GM18505 (cell line): Measurements from ENCODE around the gene CCDC74A.
"Not testable (repeated sequence)": the region's sequence is repeated elsewhere in the genome, so short reads cannot be mapped to it uniquely, and the experiment has no call there.

Source experiments
- ATAC-seq: cut with Tn5 transposase; IDR thresholded peaks from one replicate; pipeline ENCODE4 v1.9.1; 2021; ENCODE audit not compliant: unreplicated experiment
- POLR2A ChIP-seq: IDR thresholded peaks from 4 replicates; pipeline ENCODE4 v1.6.1; 2011; ENCODE audit warnings: borderline replicate concordance; ENCODE audit not compliant: insufficient read depth, insufficient read length; ENCODE audit errors: extremely low read depth

CCDC74A gene

DNA sequence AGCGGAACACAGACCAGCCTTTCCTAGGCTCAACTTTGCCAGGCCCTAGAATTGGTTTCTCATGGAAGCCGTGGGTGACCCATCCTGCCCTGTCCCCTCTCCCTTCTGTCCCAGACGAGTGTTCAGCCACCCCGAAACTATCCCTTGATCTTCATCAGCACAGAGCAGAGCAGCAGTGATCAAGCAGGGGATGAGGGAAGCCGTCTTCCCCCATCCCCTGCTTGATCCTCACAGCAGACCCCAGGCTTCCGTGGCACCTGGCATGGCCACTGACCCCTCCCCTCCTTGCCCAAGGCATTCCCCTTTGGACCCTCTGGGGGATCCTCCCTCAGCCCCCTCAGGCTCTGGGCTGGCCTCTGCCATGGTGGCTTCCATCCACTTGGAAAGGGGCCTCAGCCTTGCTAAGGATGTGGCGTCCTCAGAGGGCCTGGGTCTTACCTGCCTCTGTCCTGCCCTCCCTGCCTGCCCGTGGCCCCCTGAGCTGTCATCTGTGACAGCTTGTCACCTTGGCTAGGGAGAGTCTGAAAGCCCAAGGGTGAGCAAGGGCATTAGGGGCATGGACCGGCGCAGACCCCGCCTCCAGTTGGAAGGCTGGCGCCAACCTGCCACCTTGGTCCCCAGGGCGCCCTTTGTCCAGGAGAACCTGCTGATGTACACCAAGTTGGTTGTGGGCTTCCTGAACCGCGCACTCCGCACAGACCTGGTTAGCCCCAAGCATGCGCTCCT is 10.4 kb upstream of the CCDC74A start:
- ATAC-seq = no peak
- TF ChIP-seq POLR2A = no peak

DNA sequence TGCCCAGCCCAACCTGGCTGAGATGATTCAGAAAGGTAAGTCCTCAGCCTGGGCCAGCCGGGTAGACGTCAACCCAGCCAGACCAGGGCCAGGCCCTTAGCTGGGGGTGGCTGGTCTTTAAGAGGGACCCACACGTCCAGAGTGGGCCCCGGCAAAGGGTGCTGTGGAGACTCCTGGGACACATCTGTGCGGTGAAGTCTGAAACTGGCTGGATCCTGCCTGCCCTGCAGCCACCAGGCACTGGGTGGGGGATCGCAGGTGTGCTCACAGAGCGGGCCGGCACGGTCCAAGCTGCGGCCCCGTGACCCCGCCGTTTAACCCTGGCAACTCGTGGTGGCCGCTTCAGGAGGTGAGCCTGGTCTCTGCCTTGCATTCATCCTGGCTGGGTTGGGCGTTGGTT is 9.8 kb upstream of the CCDC74A start:
- not testable (repeated sequence) for ATAC-seq

DNA sequence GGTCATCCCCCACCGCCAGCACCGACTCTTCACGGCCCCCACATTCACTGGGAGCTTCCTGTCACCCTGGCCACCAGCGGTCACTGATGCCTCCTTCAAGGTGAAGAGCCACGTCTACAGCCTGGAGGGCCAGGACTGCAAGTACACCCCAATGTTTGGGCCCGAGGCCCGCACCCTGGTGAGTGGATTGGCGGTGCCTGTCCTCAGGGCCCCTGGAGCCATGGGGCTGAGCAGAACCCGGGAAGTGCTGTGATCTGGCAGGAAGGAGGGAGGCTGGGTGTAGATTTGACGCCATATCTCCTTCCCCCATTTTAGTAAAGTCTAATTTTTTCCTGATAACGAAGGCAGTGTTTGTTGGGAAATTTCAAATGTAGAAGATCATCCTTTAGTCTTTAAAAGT is 9.2 kb upstream of the CCDC74A start:
- ATAC-seq = not testable (repeated sequence)

DNA sequence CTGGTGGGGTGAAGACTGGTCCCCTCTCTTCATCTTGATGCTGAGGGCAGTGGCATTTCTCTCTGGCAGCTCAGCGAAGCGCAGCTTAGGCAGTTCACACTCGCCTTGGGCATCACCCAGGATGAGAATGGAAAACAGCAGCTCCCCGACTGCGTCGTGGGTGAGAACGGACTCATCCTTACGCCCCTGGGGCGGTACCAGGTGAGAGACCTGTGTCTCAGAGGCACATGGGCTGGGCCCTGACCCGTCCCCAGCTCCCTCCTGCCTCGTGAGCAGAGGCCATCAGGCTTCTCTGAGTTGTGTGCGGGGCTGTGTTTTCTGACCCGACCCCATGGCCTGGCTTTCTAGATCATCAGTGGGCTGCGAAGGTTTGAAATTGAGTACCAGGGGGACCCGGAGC is 8.2 kb upstream of the CCDC74A start:
- no peak for ATAC-seq
- no peak for TF ChIP-seq POLR2A

DNA sequence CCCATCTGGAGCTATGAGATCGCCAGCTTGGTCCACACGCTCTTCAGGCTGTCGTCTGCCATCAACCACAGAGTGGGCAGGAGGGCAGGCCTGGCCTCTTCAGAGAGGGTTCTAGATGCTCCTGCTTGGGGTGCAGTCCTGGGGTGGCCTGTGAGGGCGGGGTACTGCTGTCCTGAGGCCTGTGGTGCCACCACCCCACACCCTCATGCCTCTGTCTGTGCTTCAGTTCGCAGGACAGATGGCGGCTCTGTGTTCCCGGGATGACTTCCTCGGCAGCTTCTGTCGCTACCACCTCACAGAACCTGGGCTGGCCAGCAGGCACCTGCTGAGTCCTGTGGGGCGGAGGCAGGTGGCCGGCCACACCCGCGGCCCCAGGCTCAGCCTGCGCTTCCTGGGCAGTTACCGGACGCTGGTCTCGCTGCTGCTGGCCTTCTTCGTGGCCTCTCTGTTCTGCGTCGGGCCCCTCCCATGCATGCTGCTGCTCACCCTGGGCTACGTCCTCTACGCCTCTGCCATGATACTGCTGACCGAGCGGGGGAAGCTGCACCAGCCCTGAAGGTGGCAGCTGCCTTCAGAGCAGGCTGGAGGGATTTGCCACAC is 7.7 kb upstream of the CCDC74A start:
- ATAC-seq = not testable (repeated sequence)

DNA sequence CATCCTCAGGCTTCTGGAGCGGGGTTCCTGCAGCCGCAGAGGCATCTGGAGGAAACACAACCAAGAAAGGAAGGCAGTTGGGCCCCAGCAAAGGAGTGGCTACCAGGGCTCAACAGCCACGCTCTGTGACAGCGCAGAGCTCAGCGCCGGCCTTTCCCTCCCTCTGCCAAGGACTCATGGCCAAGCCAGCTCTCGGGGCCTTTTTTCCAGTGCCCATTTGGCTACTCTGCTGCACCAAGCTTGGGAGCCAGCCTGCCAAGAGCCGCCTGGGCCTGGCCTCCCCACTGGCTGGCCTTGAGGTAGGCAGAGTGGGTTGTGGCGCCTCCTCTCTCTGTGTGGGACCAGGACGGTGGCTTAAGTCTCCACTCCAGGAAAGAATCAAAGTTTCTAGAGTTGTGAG is 7.2 kb upstream of the CCDC74A start:
- TF ChIP-seq POLR2A = no peak

DNA sequence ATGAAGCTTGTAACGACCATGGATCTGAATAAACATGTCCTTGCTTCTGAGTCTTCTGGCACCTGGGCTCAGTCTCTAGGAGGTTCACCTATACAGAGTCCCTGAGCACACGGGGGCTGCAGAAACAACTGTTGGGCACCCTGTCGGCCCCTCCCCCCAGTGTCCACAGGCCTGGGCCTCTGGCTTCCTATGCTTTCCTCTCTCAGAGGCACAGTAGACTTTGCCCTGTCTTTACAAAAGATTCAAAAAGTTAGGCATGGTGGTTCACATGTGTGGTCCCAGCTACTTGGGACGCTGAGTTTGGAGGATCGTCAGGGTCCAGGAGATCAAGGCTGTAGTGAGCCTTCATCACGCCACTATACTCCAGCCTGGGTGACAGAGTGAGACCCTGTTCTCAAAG is 6.2 kb upstream of the CCDC74A start:
- not testable (repeated sequence) for ATAC-seq

More for the DNA sequence above, 7.2 kb upstream of the CCDC74A start:
- no peak for ATAC-seq

DNA sequence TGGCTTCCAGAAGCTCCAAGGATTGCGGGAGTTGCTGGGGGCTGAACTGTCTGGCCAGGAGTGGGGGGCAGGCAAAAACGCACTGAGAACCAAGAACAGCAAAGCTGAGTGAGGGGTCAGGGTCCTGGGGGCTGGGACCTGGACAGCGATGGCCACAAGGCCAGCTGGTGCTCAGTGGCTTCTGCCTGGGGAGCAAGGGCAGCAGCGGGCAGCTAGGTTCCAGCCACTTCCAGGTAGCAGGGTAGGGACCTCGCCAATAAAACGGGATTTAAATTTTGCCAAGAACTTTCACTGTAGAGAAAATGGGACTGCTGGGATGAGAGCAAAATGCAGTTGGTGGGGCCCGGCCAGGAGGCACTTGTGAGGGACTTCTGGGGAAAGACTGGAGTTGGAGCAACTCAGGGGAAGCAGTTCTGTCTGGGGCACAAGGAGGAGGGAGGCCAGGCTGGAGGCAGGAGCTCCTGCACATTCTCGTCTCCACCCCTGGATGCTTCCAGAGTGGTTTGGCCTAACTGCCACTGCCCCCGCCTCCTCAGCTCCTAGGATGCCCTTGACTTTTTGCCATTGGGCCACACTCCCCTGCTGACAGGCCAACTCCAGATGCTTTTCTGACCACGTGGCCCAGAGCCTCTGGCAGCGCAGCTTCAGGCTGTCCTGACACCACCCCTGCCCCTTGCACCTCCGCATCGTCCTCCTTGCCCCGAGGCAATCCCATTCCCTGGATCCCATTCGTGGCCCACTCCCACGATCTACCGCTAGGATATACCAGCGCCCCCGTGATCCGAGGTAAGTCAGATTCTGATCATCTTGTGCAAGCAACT is 5.5 kb upstream of the CCDC74A start:
- no peak for ATAC-seq

DNA sequence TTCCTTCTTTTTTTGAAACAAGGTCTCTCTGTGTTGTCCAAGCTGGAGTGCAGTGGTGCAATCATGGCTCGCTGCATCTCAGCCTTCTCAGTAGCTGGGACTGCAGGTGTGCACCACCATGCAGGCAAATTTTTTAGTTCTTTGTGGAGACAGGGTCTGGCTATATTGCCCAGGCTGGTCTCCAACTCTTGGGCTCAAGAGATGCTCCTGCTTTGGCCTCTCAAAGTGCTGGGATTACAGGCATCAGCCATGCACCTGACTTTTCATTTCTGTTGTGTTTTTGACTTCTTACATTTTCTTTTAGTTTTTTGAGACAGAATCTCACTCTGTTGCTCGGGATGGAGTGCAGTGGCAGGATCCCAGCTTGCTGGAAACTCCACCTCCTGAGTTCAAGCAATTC is 2.4 kb upstream of the CCDC74A start:
- ATAC-seq = not testable (repeated sequence)

More for the DNA sequence above, 5.5 kb upstream of the CCDC74A start:
- TF ChIP-seq POLR2A = no peak

DNA sequence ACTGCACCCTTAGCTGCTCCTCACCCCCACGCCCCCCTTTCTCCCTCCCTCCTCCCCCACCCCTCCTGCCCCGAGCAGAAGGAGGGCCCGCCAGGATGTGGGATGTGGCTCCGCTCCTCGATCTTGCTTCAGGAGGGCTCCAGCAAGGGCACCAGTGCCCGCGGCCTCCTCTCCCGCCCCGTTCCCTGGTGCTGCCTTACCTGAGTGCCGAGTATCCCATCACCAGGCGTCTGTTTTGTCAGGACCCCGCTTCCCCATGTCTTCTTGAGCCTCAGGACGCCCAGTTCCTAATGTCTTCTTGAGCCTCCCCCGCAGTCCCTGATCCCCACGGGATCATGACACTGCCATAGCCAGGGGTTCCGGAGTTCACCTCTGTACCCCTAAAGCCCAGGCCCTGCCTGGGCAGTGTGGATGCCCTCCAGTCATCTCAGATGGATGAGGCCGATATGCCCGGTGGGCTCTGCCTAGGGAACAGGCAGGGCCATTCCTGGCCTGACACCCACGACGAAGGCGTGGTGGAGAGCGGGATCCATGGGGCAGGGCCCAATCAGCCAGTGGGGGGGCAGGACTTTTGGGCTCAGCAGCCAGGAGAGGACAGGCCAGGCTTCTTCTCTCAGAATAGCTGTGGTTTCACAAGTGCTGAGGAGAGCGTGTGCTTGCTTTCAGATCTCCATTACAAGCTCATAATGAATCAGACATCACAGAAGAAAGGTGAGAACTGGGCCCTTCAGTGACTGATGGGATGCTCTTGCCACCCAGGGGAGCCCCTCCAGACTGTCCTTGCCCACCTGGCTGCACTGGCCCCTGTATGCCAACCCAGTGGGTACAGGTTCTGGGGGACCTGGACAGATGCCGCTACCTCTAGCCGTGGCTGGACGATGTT is 1.5 kb downstream of the CCDC74A start:
- ATAC-seq = peak; percentile 51
- TF ChIP-seq POLR2A = peak; percentile 59

DNA sequence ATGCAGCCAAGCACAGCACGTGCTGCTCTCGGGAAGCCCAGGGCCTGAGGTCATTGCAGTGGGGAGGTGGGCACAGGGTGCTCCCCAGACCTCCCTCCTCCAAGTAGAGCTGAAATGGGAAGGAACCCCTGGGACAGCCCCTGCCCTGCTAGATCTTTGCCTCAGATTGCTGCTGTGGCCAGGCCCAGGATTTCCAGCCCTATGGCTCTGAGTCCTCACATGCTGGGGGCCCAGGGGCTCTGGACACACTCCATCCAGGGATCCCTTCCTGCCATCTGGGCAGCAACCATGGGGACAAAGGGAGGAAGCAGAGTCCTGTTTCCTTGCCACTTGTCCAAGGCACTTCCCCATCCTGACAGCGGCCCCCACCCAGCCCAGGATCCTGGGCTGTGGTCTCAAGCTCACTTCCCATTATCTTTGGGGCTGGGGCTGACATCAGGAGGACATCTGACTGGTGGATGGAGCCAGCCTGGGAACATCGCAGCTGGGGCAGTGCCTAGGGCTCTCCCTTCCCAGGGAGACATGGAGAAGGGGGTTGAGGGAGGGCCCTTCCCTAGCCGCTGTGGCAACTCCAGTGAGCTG is 2.3 kb downstream of the CCDC74A start:
- ATAC-seq = not testable (repeated sequence)

DNA sequence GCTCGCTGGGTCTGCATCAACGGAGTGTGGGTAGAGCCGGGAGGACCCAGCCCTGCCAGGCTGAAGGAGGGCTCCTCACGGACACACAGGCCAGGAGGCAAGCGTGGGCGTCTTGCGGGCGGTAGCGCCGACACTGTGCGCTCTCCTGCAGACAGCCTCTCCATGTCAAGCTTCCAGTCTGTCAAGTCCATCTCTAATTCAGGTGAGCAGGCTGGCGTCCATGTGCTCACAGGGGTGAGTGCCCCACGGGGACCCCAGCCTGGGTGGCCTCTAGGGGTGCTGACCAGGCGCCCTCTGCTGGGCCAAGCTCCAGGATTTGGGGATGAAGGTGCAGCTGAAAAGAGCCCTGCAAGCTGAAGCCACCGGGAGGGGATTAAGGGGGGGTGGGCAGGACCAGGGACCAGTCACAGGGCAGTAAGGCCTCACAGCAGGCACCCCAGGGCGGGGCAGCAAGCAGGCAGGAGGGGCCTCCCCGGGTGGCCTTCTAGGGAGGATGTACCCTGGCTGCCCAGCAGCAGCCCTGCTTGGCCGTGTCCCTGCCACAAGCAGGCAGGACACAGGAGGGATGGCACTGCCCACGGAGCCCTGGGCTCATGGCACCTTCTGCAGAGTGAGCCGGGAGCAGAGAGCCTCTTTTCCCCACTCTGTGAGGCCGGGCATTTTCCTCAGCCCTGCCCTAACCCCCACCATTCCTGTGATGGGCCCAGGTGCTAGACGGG is 3.1 kb downstream of the CCDC74A start:
- not testable (repeated sequence) for ATAC-seq

DNA sequence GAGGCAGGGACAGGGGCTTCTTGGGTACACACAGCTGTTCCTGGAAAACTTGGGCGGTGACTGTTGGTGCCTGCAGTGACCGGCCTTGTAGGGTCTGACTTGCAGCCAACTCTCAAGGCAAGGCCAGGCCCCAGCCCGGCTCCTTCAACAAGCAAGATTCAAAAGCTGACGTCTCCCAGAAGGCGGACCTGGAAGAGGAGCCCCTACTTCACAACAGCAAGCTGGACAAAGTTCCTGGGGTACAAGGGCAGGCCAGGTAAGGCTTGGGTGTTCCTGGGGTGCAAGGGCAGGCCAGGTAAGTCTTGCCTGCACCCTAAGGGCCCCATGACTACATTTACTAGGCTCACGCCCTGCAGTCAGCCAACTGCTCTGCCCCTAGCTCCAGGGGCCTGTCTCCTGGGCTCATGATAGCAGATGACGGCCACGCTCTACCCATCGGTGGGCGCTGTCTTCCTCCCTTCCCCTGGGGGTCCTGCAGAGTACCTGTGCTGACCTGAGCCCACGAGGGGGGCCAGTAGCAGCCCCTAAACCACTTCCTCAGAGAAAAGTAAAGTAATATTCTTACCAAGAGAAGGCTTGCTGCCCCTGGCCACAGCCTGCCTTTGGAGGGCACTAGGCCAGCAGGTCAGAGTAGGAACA is 4.0 kb downstream of the CCDC74A start:
- not testable (repeated sequence) for ATAC-seq

DNA sequence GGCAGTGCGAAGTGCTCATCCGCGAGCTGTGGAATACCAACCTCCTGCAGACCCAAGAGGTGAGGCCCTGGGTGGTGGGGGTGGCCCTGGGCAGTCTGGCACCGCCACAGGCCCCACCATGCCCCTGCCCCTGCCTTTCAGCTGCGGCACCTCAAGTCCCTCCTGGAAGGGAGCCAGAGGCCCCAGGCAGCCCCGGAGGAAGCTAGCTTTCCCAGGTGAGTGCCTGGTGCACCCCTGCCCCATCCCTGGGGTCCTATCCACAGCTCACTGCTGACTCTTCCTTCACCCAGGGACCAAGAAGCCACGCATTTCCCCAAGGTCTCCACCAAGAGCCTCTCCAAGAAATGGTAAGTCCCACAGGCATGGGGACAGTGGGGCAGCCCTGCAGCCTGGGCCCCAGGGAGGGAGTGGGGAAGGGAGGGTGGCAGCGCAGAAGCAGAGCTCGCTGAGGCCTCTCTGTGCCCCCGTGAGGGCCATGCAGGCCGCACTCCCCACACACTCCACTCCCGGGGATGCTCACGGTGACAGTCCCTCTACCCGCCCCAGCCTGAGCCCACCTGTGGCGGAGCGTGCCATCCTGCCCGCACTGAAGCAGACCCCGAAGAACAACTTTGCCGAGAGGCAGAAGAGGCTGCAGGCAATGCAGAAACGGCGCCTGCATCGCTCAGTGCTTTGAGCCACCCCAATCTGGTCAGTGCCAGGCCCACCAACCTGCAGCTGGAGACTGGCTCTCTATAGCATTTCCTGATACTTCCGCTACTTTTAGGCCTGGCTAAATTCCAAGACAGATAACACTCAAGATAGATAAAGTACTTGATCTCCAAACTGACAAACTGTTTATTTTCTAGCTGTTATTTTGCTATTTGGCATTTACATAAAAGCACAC is 5.3 kb downstream of the CCDC74A start:
- not testable (repeated sequence) for ATAC-seq

DNA sequence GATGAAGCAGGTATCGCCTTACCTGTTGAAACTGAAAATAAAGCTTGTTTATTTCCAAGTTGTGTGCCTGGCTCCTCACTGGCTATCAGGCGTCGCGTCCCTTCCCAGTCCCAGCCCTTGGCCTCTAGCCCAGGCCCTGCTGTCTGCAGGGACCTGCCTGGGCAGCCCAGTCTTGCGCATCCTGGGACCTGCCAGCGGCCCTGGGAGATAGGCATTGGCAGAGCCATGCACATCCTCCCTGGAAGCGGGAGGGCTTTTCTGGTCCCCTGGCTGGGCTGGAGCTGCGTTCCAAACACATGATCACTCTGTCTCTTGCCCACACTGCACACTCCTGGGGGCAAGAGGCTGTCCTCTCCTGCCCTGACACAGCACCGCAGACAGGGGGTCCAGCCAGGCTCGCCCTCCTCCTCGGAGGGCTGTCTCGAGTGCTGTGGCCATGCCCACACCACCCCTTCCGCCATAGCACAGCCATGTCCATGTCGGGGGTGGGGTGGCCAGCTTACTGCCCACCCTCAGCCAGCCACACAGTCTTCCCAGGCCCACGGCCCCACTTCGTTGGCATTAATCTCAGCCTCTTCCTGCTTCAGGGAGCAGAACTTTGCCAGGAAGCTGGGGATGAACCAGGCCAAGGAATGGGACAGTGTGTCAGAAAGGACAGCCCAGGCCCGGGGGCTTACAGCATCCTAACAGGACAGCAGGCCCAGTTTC is 6.1 kb downstream of the CCDC74A start:
- not testable (repeated sequence) for ATAC-seq

DNA sequence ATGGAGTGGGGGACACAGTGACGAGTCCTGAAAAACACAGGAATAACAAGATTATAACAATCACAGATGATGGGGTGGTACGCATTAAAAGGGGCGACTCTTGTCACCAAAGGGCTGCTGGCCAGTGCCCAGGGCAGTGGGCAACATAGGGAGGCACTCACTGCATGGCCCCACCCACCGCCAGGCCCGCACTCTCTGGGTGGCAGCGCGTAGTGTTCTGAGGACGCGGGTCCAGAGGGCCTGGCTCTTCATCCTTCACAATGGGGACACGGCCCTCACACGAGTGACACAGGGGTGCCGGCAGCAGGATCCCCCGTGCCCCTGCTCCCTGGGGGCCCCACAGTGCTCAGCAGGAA is 6.6 kb downstream of the CCDC74A start:
- not testable (repeated sequence) for ATAC-seq
